ENCODE data around the gene C5orf63. TPM values are rescaled to one million over a fixed set of nuclear protein-coding genes. Genes with fewer than 3 reads are reported as not detected.

C5orf63 gene
- total RNA-seq, 3 donors from 2014 or later (not counting 1 experiment from before 2014, with no cell fraction given), result 10.4 to 18.8 (median 11.7) TPM

- Mint-ChIP-seq H3K9me3 (no peaks in the 10 kb centered on the region), H3K27me3 (ENCODE audit: low read depth in 2 of 2) (peaks cover 0 to 3% of the 10 kb centered on the region in 2 donors), H3K4me3 (no peak overlapping the region), H3K27ac (no peak overlapping the region), H3K36me3 (no peaks in the 10 kb centered on the region), H3K4me1 (no peaks in the 10 kb centered on the region)
- H3K27me3 ChIP-seq (ENCODE audit: control insufficient read depth, insufficient read depth, low read length), result no peaks in the 10 kb centered on the region
- H3K4me3 ChIP-seq (ENCODE audit: low read length), result no peak overlapping the region
- no peak for ATAC-seq
- no peaks in the 10 kb centered on the region for H3K4me1 ChIP-seq (ENCODE audit: control insufficient read depth, insufficient read depth, low read length)
- intact Hi-C loops (cut with micrococcal nuclease), result no loop called here
- WGBS (ENCODE audit: insufficient coverage), result 93% methylated on average over 3 of the region's 3 CpGs
- H3K27ac ChIP-seq (ENCODE audit: low read length), result no peak overlapping the region
- no peak for DNase-seq
- no peaks in the 10 kb centered on the region for H3K36me3 ChIP-seq (ENCODE audit: control insufficient read depth, insufficient read depth, low read length)
- no peaks in the 10 kb centered on the region for H3K9me3 ChIP-seq (ENCODE audit: control insufficient read depth, insufficient read depth, low read length)
- TF ChIP-seq, protein P1, sequence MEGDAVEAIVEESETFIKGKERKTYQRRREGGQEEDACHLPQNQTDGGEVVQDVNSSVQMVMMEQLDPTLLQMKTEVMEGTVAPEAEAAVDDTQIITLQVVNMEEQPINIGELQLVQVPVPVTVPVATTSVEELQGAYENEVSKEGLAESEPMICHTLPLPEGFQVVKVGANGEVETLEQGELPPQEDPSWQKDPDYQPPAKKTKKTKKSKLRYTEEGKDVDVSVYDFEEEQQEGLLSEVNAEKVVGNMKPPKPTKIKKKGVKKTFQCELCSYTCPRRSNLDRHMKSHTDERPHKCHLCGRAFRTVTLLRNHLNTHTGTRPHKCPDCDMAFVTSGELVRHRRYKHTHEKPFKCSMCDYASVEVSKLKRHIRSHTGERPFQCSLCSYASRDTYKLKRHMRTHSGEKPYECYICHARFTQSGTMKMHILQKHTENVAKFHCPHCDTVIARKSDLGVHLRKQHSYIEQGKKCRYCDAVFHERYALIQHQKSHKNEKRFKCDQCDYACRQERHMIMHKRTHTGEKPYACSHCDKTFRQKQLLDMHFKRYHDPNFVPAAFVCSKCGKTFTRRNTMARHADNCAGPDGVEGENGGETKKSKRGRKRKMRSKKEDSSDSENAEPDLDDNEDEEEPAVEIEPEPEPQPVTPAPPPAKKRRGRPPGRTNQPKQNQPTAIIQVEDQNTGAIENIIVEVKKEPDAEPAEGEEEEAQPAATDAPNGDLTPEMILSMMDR (IDR thresholded peaks at IDR 0.05), result no peak
These were observed 68.6 kb downstream of the C5orf63 start for GRCh38 chr5:127004721-127005120.

DNA sequence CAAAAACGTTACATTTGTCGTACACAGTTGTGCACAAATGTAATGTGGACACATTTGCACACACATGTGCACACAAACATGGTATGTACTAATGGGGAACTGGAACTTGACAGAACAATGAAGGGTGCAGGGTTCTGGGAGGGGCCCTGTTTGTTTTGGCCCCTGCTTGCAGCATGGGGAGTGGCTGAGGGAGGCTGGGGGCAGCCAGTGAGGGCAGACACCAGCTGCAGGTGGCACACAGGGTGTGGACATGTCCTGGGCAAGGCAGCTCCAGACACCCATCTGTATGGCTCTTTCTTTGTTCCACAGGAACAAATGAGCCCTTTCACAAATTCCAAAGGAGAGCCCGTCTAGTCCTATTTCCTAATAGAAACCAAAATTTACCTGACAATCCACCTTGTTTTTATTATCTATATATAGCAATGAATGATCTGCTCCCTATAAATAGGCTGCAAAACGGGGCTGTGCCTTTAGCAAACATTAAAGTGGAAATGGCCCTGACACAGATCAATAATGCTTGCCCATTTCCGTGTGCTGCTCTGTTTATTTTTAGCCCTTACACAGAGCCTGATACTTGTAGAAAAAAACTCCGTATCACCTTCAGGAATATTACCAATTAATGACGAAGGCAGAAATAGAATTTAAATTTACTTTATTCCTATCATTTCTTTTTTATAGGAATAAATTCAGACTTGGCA is 69.4 kb downstream of the C5orf63 start:
- no peak overlapping the region for H3K4me3 Mint-ChIP-seq
- H3K4me1 Mint-ChIP-seq, result no peaks in the 10 kb centered on the region
- intact Hi-C loops (cut with micrococcal nuclease), result no loop called here

DNA sequence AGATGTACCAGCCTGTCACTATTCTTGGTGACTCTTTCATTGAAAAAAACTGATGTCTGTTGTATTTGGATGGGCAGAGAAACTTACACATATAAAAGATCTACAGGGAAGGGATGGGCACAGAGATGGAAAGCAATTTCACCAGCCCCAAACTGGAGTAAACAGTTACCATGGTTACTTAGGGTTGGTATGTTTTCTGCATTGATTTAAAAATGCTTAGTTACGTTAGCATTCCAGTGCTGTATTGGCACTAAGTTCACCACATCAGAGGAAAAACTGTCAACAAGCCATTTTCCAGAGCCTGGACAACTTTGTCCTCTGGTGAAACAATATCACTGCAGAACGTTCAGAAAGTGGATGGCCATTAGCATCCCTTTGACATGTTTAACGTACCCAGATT is 70.9 kb downstream of the C5orf63 start:
- intact Hi-C loops (cut with micrococcal nuclease), result no loop called here
- no peaks in the 10 kb centered on the region for H3K9me3 ChIP-seq (ENCODE audit: control insufficient read depth, insufficient read depth, low read length)
- TF ChIP-seq, protein P1 (IDR thresholded peaks at IDR 0.05), result no peak
- no peaks in the 10 kb centered on the region for H3K27me3 ChIP-seq (ENCODE audit: control insufficient read depth, insufficient read depth, low read length)
- H3K4me1 ChIP-seq (ENCODE audit: control insufficient read depth, insufficient read depth, low read length), result no peaks in the 10 kb centered on the region
- no peak overlapping the region for H3K27ac ChIP-seq (ENCODE audit: low read length)
- DNase-seq (no peak), ATAC-seq (no peak)
- H3K36me3 Mint-ChIP-seq, result no peaks in the 10 kb centered on the region
- no peak overlapping the region for H3K27ac Mint-ChIP-seq
- H3K4me3 Mint-ChIP-seq, result no peak overlapping the region
- H3K36me3 ChIP-seq (ENCODE audit: control insufficient read depth, insufficient read depth, low read length), result no peaks in the 10 kb centered on the region
- no peak overlapping the region for H3K4me3 ChIP-seq (ENCODE audit: low read length)
- peaks cover 0 to 3% of the 10 kb centered on the region in 2 donors for H3K27me3 Mint-ChIP-seq (ENCODE audit: low read depth in 2 of 2)
- 92% methylated on average over 3 of the region's 3 CpGs for WGBS (ENCODE audit: insufficient coverage)
- H3K9me3 Mint-ChIP-seq, result no peaks in the 10 kb centered on the region
- peaks cover 0 to 5% of the 10 kb centered on the region in 2 donors for H3K4me1 Mint-ChIP-seq

More for the DNA sequence above, 69.4 kb downstream of the C5orf63 start:
- Mint-ChIP-seq H3K27ac (no peak overlapping the region), H3K36me3 (no peaks in the 10 kb centered on the region), H3K9me3 (no peaks in the 10 kb centered on the region), H3K27me3 (ENCODE audit: low read depth in 2 of 2) (peaks cover 0 to 3% of the 10 kb centered on the region in 2 donors)
- no peaks in the 10 kb centered on the region for H3K9me3 ChIP-seq (ENCODE audit: control insufficient read depth, insufficient read depth, low read length)
- no peak overlapping the region for H3K27ac ChIP-seq (ENCODE audit: low read length)
- no peaks in the 10 kb centered on the region for H3K36me3 ChIP-seq (ENCODE audit: control insufficient read depth, insufficient read depth, low read length)
- no peaks in the 10 kb centered on the region for H3K27me3 ChIP-seq (ENCODE audit: control insufficient read depth, insufficient read depth, low read length)
- WGBS (ENCODE audit: insufficient coverage), result 89% methylated on average over 7 of the region's 7 CpGs
- TF ChIP-seq, protein P1 (IDR thresholded peaks at IDR 0.05), result no peak
- ATAC-seq (no peak), DNase-seq (no peak)
- no peak overlapping the region for H3K4me3 ChIP-seq (ENCODE audit: low read length)
- no peaks in the 10 kb centered on the region for H3K4me1 ChIP-seq (ENCODE audit: control insufficient read depth, insufficient read depth, low read length)
